HuH-7.5 (cell line): ENCODE results near the gene ACSL1.
"Not testable (repeated sequence)": the region's sequence is repeated elsewhere in the genome, so short reads cannot be mapped to it uniquely, and the experiment has no call there.

Source experiments
- DNase-seq: peaks from one replicate; pipeline ENCODE4 v3.0.0; 2011; ENCODE audit warnings: low spot score

The ACSL1 gene

GRCh38 chr4:184790826-184791225 lies 34.9 kb downstream of the ACSL1 start:
- no peak for DNase-seq

DNA sequence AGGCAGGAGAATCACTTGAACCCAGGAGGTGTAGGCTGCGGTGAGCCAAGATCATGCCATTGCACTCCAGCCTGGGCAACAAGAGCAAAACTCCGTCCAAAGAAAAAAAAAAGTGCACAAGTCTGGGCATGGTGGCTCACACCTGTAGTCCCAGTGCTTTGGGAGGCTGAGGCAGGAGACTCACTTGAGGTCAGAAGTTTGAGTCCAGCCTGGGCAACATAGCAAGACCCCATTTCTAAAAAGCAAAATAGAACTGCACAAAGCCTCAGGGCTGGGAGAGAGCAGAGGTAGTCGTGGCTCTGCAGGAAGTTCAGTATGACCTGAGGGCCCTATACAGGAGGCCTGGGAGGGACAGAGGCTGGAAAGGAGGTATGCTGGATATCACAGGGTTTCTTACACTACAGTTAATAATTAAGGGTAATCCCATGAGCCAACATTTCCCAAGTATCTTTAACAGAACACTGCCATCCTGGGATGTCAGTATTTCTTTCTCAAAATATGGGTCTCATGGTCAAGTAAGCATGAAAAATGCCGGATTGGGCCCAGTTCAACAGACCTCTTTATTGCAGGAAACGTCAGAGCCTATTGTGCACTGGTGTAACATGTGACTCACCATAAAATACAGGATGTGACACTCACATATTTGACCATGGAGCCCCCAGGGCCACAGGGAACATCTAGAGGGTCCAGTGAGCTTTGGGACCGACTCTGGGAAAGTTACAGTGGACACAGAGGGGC lies 37.8 kb downstream of the ACSL1 start:
- DNase-seq: no peak

DNA sequence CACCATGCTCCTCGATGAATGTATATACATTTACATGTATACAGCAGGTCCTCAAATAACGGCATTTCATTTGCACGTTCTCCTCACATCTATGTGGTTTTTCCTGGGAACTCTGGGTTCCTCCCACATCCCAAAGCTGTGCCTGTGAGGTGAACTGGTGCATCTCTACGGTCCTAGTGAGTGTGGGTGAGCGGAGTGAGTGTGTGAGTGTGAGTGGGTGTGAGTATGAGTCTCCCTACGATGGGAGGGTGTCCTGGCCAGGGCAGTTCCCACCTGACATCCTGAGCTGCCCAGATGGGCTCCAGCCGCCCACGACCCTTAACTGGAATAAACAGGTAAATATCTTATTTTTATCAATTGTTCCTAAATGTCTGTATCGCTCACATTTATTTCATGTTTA lies 40.0 kb downstream of the ACSL1 start:
- DNase-seq: no peak

DNA sequence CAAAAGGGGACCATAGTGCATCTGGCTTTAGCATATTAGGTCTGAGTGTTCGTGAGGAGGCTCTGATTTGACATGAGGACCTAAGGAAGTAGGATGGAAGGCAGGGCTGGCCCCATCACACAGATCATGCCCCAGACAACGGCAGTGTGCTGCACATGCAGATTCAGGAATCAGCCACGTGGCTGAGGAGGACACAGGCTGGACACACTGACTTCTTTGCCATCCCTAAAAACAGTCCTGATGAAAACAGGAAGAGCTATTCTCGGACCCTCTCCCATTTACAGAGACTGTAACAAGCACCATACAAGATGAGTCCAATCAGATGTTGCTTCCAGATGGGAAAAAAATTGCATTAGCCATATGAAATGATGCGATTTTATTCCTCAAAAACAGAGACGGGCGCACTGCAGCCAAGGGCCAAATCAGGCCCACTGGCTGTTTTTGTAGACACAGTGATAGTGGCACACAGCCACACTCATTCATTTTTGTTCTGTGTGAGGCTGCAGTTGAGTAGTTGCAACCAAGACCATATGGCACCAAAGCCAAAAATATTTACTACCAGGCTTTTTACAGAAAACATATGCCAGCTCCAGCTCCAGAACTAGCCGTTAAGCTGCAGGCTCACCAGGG lies 41.0 kb downstream of the ACSL1 start:
- no peak for DNase-seq

DNA sequence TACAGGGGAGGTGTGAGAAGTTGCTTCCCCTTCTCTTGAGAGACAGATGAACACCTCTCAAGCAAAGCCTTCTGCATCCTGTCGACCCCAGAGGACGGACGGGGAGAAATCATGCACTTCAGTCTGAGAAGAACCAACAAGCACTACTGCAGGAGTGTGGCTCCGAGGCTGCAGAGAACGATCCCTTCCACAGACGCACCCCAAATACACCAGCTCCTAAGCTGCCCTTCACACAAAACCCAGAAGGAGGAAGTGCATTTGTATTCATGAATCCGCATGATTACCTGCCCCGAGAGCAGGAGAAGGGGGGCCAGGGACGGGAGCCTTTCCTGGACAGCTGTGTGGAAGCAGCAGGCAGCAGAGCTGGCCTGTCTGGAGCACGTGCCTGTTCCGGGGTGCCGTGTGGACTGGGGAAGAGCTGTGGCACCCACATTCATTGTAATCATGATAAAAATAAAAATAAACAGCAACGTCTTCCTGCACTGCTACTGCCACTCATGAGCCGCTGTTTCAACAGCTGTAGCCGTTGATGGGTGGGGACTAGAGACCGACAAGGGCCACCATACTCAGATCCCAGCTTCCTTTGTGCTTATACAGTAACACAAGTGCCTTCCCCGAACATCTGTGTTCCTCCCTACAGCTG lies 42.9 kb downstream of the ACSL1 start:
- no peak for DNase-seq

GRCh38 chr4:184779160-184779559 lies 46.6 kb downstream of the ACSL1 start:
- not testable (repeated sequence) for DNase-seq

DNA sequence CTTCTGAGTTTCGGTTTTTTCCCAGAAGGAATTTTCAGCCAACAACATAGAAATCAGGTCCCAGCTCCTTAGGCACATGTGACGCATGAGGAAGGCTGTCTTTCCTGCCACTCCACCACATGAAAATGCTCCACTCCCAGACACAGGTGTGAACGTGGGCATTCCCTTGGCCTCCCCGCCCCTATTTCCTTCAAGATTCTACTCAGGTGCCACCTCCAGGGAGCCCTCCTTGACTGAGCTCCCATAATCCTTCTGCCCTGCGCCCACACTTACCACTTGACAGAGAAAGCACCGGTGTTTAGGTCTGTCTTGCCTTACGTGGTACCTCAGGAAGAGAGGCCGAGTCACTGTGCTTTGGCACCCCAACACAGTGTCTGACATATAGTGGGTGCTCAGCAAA lies 47.4 kb downstream of the ACSL1 start:
- DNase-seq: no peak

DNA sequence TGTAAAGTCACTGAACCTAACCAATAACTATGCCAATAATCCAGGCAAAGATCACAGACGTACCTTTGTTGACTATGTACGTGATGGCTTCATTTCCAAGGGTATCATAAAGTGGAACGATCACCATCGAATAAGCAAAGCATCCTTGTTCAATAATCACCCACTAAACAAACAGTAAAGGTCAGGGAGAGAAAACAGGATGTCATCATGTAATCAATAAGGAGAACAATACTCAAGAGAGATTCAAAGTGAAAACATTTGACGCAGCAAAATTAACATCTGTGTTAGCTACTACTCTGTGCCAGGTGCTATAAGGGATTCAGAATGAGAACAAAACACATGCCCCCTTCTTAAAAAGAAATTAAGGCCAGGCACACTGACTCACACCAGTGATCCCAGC lies 48.9 kb downstream of the ACSL1 start:
- DNase-seq: no peak

- no peak for DNase-seq
Measured at GRCh38 chr4:184775854-184776555, 49.8 kb downstream of the ACSL1 start.

DNA sequence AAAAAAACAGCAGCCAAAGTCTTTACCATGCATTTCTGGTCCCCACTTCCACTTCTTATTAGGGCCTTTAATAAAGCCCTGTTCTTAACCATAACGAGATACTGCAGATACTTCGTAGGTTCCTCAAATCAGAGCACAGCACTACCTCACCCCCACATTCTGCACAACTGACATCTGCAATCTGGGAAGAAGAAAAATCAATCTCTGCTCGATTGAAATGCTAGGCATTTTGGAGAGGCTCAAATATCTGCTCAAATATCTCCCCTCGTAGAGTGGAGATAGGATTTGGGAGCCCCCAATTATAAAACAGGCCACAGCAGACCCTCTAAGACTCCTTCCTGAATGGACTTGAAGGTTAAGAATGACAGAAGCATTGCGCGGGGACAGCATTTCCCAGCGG lies 51.6 kb downstream of the ACSL1 start:
- DNase-seq: no peak

DNA sequence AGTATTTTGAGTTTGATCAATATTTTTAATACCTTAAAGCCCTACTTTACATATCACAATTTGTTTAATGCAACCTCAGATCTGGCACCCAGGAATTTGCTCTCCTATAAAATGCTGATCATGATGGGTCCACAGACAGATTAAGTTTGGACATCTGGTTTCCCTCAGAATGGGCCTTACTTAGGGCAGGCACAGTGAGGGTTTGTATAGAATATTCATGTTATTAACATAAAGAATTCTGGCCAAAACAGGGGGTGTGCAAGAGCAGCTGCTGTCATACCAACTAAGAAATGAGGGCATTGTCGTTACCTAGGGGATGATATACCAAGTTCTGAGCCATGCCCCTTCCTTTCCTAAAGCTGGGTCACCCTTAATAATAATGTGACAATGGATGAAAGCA lies 54.4 kb downstream of the ACSL1 start:
- no peak for DNase-seq

GRCh38 chr4:184769141-184769765 lies 56.5 kb downstream of the ACSL1 start:
- no peak for DNase-seq

DNA sequence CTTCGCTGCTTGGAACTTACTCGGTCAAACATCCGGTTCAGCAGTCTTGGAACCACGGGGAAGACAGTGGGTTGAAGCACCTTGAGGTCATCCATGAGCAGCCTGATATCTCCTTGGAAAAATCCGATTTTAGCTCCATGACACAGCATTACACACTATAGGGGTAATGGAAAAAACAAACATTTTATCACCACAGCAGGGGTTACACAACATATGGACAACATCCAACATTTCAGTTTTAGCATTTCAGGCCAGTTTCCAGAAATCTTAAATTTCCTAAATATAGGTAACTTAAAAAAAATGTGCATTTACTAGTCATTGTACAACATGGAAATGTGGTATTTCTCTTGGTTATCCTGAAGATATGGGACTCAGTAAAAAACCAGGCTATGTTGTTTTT lies 57.5 kb downstream of the ACSL1 start:
- no peak for DNase-seq

DNA sequence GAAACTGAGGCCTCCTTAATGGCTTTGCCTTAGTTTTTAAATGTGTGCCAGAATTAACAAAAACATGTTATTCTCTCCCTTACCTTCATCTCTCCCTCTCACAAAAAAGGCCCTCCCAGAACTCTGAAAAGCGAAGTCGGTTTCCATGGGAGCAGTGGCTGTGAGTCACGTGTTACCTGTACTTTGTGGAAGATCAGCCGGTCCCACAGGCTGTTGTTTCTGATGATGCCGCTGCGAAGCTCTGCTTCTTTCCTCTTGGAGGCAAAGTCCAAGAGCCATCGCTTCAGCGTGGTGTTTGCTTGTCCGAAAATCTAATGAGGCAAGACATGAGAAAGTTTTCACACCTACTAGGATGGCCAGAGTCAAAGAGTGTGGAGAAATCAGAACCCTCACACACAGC lies 59.3 kb downstream of the ACSL1 start:
- DNase-seq: no peak

DNA sequence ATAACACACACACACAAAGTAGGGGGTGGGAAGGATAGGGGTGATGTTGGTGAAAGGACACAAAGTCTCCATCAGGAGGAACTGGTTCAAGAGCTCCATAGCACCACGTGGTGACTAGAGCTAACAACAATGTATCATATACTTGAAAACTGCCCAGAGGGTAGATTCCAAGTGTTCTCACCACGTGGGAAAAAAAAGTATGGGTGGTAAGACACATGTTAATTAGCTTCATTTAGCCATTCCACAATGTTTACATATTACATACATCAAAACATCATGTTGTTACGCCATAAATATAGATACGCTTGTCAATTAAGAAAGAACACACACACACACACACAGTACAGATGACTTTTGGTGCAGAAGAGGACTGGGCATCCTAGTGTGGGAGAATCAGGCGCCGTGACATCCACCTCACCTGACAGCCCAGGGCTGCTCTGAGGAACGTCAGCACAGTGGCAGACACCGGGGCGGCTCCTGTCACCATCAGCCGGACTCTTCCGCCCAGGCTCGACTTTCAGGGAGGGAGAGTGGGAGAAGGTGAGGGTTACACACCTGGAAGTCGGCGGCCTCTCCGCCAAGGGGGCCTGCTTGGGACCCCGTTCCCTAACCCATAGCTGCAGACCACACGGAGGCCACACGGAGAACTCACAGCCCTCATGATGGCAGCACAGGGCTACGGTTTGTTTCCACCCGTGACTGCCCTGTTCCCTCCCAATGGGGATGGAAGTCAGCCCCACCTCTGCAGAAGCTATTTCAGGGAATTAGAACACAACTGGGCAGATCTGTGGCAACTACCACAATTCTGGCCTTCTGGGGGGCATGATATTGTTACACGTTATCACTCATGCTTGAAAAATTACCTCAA lies 60.1 kb downstream of the ACSL1 start:
- DNase-seq: no peak

GRCh38 chr4:184764601-184765000 lies 61.2 kb downstream of the ACSL1 start:
- DNase-seq: no peak

DNA sequence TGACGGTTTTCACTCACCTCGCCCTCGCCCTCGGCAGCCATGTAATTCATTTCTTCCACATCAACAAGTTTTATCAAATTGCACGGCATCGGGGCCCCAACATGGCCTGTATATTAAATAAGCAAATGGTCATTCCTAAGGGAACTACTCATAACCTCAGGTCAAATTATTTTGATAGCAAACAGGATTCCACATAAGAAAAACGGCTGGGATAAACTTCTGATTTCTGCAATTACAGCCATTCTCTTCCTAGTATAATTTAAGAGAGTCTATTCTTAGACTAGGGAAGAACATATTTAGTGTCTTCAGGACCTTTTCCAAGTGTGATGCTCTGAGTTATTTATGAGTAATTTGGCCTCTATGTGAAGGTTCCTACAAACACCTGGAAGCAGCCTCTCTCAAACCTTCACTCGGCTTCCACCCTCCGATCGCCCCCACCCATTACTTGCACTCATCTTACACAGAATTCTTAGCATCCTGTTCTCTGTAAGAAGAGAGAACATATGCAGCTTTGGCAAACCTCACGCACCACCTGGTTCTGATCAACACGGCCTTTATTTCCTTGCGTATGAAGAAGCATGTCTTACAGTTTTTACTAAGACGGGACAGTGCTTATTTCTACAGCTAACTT lies 62.5 kb downstream of the ACSL1 start:
- no peak for DNase-seq

DNA sequence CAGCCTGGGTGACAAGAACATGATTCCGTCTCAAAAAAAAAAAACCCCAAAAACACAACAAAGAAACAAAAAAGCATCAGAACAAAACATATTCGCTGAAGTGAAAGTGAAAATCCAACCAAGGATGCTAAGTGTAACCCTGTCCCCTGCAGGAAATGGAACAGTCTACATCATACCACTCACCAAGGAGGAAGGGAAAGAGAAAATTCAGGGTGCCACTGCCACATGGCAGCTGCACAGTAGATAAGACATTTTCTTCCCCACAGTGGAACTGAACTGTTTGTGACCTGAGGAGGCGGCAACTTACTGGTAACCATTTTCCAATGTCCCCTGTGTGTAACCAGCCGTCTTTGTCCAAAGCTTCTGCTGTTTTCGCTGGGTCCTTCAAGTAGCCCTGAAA lies 63.7 kb downstream of the ACSL1 start:
- DNase-seq: no peak

- no peak for DNase-seq
Measured at GRCh38 chr4:184760681-184761080, 65.1 kb downstream of the ACSL1 start.

DNA sequence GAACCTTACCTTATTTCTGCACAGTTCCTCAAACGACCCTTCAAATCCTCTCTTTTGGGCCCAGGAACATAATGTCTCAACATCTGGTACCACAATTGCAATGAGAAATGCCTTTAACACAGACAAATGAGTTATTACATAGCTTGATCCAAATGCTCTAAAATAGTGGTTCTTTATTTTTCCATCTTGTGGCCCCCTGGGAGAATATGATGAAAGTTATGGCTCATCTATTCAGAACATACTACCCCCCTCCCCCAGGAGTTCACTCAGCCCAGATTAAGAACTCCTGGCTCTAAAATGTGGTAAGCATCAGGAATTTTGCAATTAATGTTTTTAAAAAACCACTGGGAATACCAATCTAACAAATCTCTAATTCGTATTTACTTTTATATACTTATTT lies 68.0 kb downstream of the ACSL1 start:
- DNase-seq: no peak

GRCh38 chr4:184756399-184756798 lies 69.4 kb downstream of the ACSL1 start:
- no peak for DNase-seq
